Endothelial cell (in vitro differentiated cells): ENCODE measurements around the gene FAM236B. TPM values are rescaled to one million over a fixed set of nuclear protein-coding genes. Genes with fewer than 3 reads are reported as not detected.
"Not testable (repeated sequence)": the region's sequence is repeated elsewhere in the genome, so short reads cannot be mapped to it uniquely, and the experiment has no call there.

ENCODE experiments used
- DNase-seq: peaks from one replicate; pipeline ENCODE4 v3.0.0; 2021; ENCODE audit warnings: low spot score
- H3K27ac Mint-ChIP-seq: one replicate; pipeline ENCODE4 v1.8.0; 2021; ENCODE audit warnings: mixed read lengths, inconsistent platforms; ENCODE audit not compliant: unreplicated experiment
- H3K27me3 Mint-ChIP-seq: one replicate; pipeline ENCODE4 v1.8.0; 2021; ENCODE audit warnings: mild to moderate bottlenecking, moderate library complexity, mixed read lengths, inconsistent platforms; ENCODE audit not compliant: unreplicated experiment
- H3K36me3 Mint-ChIP-seq: one replicate; pipeline ENCODE4 v1.8.0; 2021; ENCODE audit warnings: mild to moderate bottlenecking, low read depth, mixed read lengths, inconsistent platforms; ENCODE audit not compliant: unreplicated experiment
- H3K4me1 Mint-ChIP-seq: one replicate; pipeline ENCODE4 v1.8.0; 2021; ENCODE audit warnings: mild to moderate bottlenecking, mixed read lengths, inconsistent platforms; ENCODE audit not compliant: unreplicated experiment
- H3K4me3 Mint-ChIP-seq: one replicate; pipeline ENCODE4 v1.8.0; 2021; ENCODE audit warnings: mild to moderate bottlenecking, mixed read lengths, inconsistent platforms; ENCODE audit not compliant: unreplicated experiment
- H3K9me3 Mint-ChIP-seq: one replicate; pipeline ENCODE4 v1.8.0; 2021; ENCODE audit warnings: mixed read lengths, inconsistent platforms; ENCODE audit not compliant: unreplicated experiment
- CTCF ChIP-seq: fragments of 200-600 bp; sonication (generic); IDR thresholded peaks from one replicate; pipeline ENCODE4 v1.5.0; 2021; ENCODE audit warnings: antibody characterized with exemption; ENCODE audit not compliant: unreplicated experiment
- total RNA-seq: library from RNA; stranded (reverse); fragmentation: NEBNext Ultra II Directional; extraction: Animal tissue kit (Norgen Biotek cat#: 25700); gene quantifications from one replicate; pipeline ENCODE4 v1.2.1, GENCODE V29; 2021; ENCODE audit not compliant: unreplicated experiment

The FAM236B gene
- total RNA-seq, 1 donor from 2014 or later: not detected

GRCh38 chrX:72745546-72745945 is 36.9 kb downstream of the FAM236B start:
- H3K27ac Mint-ChIP-seq, DNase-seq, H3K4me3 Mint-ChIP-seq, H3K27me3 Mint-ChIP-seq, H3K4me1 Mint-ChIP-seq, H3K9me3 Mint-ChIP-seq, H3K36me3 Mint-ChIP-seq: not testable (repeated sequence)

- no peaks in the 10 kb centered on the region for H3K9me3 Mint-ChIP-seq
- H3K4me1 Mint-ChIP-seq: peaks cover 5% of the 10 kb centered on the region
- H3K27me3 Mint-ChIP-seq: no peaks in the 10 kb centered on the region
- no peaks in the 10 kb centered on the region for H3K36me3 Mint-ChIP-seq
- H3K27ac Mint-ChIP-seq: no peak overlapping the region
- TF ChIP-seq CTCF: no peak
- DNase-seq: no peak
- no peak overlapping the region for H3K4me3 Mint-ChIP-seq
Measured at GRCh38 chrX:72735561-72735960, 46.9 kb downstream of the FAM236B start.

- not testable (repeated sequence) for DNase-seq, H3K27ac Mint-ChIP-seq, H3K9me3 Mint-ChIP-seq, H3K4me1 Mint-ChIP-seq, H3K4me3 Mint-ChIP-seq, H3K27me3 Mint-ChIP-seq, H3K36me3 Mint-ChIP-seq
Measured at GRCh38 chrX:72733636-72734035, 48.8 kb downstream of the FAM236B start.

Other genes starting within 250 kb of the FAM236B start
- gene HDAC8, start 209.8 kb downstream of the FAM236B start, total RNA-seq: 29.4 TPM
- gene PHKA1, start 68.4 kb downstream of the FAM236B start, total RNA-seq: 4.0 TPM
- 1.3 TPM for gene DMRTC1B, start 5.8 kb downstream of the FAM236B start, total RNA-seq
- gene FAM236D, start 25.6 kb upstream of the FAM236B start, total RNA-seq: not detected
- gene FAM236C, start 130.0 kb upstream of the FAM236B start, total RNA-seq: not detected
- not detected for gene FAM236A, start 155.5 kb upstream of the FAM236B start, total RNA-seq
- gene DMRTC1, start 161.2 kb upstream of the FAM236B start, total RNA-seq: 0.38 TPM
- gene PABPC1L2B, start 220.3 kb upstream of the FAM236B start, total RNA-seq: 9.4 TPM